ENCODE measurements around the gene DDX18. TPM values are rescaled to one million over a fixed set of nuclear protein-coding genes. Genes with fewer than 3 reads are reported as not detected.

DDX18 gene
- polyA plus RNA-seq, 4 donors, result 59.6 to 84.7 (median 74.5) TPM

Other genes with a start within 250 kb of the DDX18 start
- 10 to 100 TPM; 37.1 to 58.1 (median 42.7) TPM for gene CCDC93, start 199.4 kb downstream of the DDX18 start, polyA plus RNA-seq (ENCODE audit: insufficient read length in 4 of 4)